Gastroesophageal sphincter (tissue), 3 donors: ENCODE results near the gene CEP104.

ENCODE experiments used
- CTCF ChIP-seq, 4 experiments: fragments of 200-600 bp in 2 of 4; fragments of 450-650 bp in 2 of 4; sonication (generic) in 1 of 4; IDR thresholded peaks; one replicate each; pipeline ENCODE4 v1.5.1; 2017 to 2019; ENCODE audit warnings: antibody characterized with exemption in 4 of 4, mild to moderate bottlenecking in 2 of 4, moderate library complexity in 2 of 4
- EP300 ChIP-seq: sonication (generic); formaldehyde crosslinking; IDR thresholded peaks from one replicate; pipeline ENCODE4 v1.6.1; 2017; ENCODE audit warnings: antibody characterized with exemption, mild to moderate bottlenecking
- POLR2A ChIP-seq, 2 donors: fragments of 450-650 bp; IDR thresholded peaks; one replicate each; pipeline ENCODE4 v1.6.1; 2017; ENCODE audit warnings: antibody characterized with exemption in 2 of 2, mild to moderate bottlenecking in 2 of 2, moderate library complexity in 1 of 2

DNA sequence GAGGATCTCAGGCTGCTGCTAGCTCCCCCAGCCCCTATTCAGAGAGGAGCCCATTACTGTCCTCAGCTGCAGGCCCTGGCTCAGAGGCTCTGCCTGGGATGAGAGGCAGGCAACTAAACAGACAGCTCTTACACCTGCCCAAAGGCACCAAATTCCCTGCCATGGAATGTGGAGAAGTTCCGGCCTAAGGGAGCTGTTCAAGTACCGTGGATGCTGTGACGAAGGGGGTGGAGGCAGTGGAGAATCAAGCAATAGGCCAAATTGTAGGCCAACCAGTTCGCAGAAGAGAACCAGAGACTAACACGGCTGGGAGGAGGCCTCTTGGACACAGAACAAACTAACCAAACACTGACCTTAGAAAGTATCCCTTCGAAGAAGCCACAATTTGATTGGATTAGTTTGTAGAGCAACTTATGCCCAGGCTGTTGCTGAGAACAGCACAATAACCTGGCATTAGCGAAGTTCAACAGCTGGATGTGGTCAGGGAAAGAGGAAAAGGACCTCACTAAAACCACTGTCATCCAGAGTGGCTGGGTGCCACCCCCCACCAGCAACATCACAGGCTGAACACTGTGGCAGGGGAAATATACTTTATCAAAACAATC is 39.5 kb upstream of the CEP104 start:
- TF ChIP-seq CTCF (IDR thresholded peaks at IDR 0.05) (no peak), EP300 (no peak), POLR2A (IDR thresholded peaks at IDR 0.05) (no peak)
